Measurements from ENCODE around the gene RBM4. TPM values are rescaled to one million over a fixed set of nuclear protein-coding genes. Genes with fewer than 3 reads are reported as not detected.

RBM4 gene
- total RNA-seq, 2 experiments from 2014 or later: 109 to 110 TPM

Other genes with a start within 250 kb of the RBM4 start
- under 1 TPM in 1 of 2 experiments, not detected in 1; 0.20 TPM for gene NPAS4, start 217.7 kb upstream of the RBM4 start, total RNA-seq
- gene MRPL11, start 199.9 kb upstream of the RBM4 start, total RNA-seq: 10 to 100 TPM; 44.2 to 55.3 TPM
- gene PELI3, start 171.8 kb upstream of the RBM4 start, total RNA-seq: 1 to 10 TPM; 6.8 to 7.5 TPM
- gene DPP3, start 158.3 kb upstream of the RBM4 start, total RNA-seq: 10 to 100 TPM; 59.3 to 60.6 TPM
- 10 to 100 TPM; 16.8 to 16.9 TPM for gene BBS1, start 128.1 kb upstream of the RBM4 start, total RNA-seq
- 10 to 100 TPM; 25.9 to 26.0 TPM for gene ZDHHC24, start 92.7 kb upstream of the RBM4 start, total RNA-seq
- under 1 TPM; 0.30 to 0.35 TPM for gene ACTN3, start 91.8 kb upstream of the RBM4 start, total RNA-seq
- gene CTSF, start 70.1 kb upstream of the RBM4 start, total RNA-seq: 1 to 10 TPM; 3.7 to 4.3 TPM
- not detected for gene CCDC87, start 45.6 kb upstream of the RBM4 start, total RNA-seq
- 10 to 100 TPM; 32.8 to 33.2 TPM for gene CCS, start 45.5 kb upstream of the RBM4 start, total RNA-seq
- gene RBM14, start 22.1 kb upstream of the RBM4 start, total RNA-seq: 100 to 1,000 TPM; 116 to 120 TPM
- 10 to 100 TPM; 19.6 to 20.1 TPM for gene RBM4B, start 39.2 kb downstream of the RBM4 start, total RNA-seq
- gene SPTBN2, start 90.5 kb downstream of the RBM4 start, total RNA-seq: under 1 TPM; 0.18 to 0.25 TPM
- 10 to 100 TPM; 21.2 to 22.0 TPM for gene RCE1, start 204.7 kb downstream of the RBM4 start, total RNA-seq
- 10 to 100 TPM; 23.2 to 28.3 TPM for gene LRFN4, start 218.4 kb downstream of the RBM4 start, total RNA-seq